GM19452 (cell line): ENCODE measurements around the gene LSM12.
"Not testable (repeated sequence)": the region's sequence is repeated elsewhere in the genome, so short reads cannot be mapped to it uniquely, and the experiment has no call there.

Experiments used
- ATAC-seq: cut with Tn5 transposase; IDR thresholded peaks from one replicate; pipeline ENCODE4 v1.9.1; 2021; ENCODE audit not compliant: unreplicated experiment

The LSM12 gene

GRCh38 chr17:44076716-44077594, 10.5 kb upstream of the LSM12 start:
- no peak for ATAC-seq

- no peak for ATAC-seq
Observed at GRCh38 chr17:44075598-44076293, 9.3 kb upstream of the LSM12 start.

GRCh38 chr17:44074911-44075285, 8.4 kb upstream of the LSM12 start:
- no peak for ATAC-seq

GRCh38 chr17:44074231-44074910, 7.9 kb upstream of the LSM12 start:
- no peak for ATAC-seq

GRCh38 chr17:44071772-44072171, 5.3 kb upstream of the LSM12 start:
- ATAC-seq = no peak

GRCh38 chr17:44071198-44071520, 4.7 kb upstream of the LSM12 start:
- ATAC-seq = peak; percentile 11

GRCh38 chr17:44070455-44071197, 4.2 kb upstream of the LSM12 start, which contains the start of gene G6PC3:
TSS of gene G6PC3 (plus strand) at chr17:44070735. CDS start at chr17:44070966, 231 bp downstream.
- ATAC-seq = peak; percentile 75

GRCh38 chr17:44069974-44070454, 3.5 kb upstream of the LSM12 start:
- no peak for ATAC-seq

GRCh38 chr17:44067545-44067940, 1.1 kb upstream of the LSM12 start:
- no peak for ATAC-seq

- no peak for ATAC-seq
Observed at GRCh38 chr17:44065668-44066203, 735 bp downstream of the LSM12 start.

- no peak for ATAC-seq
Observed at GRCh38 chr17:44063704-44064639, 2.5 kb downstream of the LSM12 start.

- ATAC-seq = no peak
Observed at GRCh38 chr17:44062871-44063270, 3.6 kb downstream of the LSM12 start.

- no peak for ATAC-seq
Observed at GRCh38 chr17:44061446-44061845, 5.0 kb downstream of the LSM12 start.

GRCh38 chr17:44059101-44059892, 7.2 kb downstream of the LSM12 start:
- no peak for ATAC-seq

- ATAC-seq = no peak
Observed at GRCh38 chr17:44053125-44053872, 13.2 kb downstream of the LSM12 start.

- no peak for ATAC-seq
Observed at GRCh38 chr17:44049294-44050060, 17.0 kb downstream of the LSM12 start.

- ATAC-seq = not testable (repeated sequence)
Observed at GRCh38 chr17:44046893-44047292, 19.6 kb downstream of the LSM12 start.
